Lower leg skin (tissue), 4 donors: ENCODE results near the gene VASH1. TPM values are rescaled to one million over a fixed set of nuclear protein-coding genes. Genes with fewer than 3 reads are reported as not detected.
A peak's percentile ranks its signal among the peaks of the same experiment; 100 is the strongest.

ENCODE experiments used
- DNase-seq, 2 donors: peaks; one replicate each; pipeline ENCODE4 v3.0.0-alpha.2; 2019; ENCODE audit warnings: low spot score in 2 of 2
- H3K4me3 ChIP-seq: fragments of 200-600 bp; sonication (generic); 2 replicates; pipeline ENCODE4 v1.5.1; 2017; ENCODE audit warnings: mild to moderate bottlenecking, low read depth; ENCODE audit not compliant: poor library complexity, severe bottlenecking
- POLR2A ChIP-seq, 2 donors: fragments of 450-650 bp; IDR thresholded peaks; one replicate each; pipeline ENCODE4 v1.6.1; 2016 to 2017; ENCODE audit warnings: antibody characterized with exemption in 2 of 2, mild to moderate bottlenecking in 1 of 2, moderate library complexity in 1 of 2
- WGBS, 2 donors: methylation state at CpG; one replicate each; pipeline ENCODE4 v1.1.5; 2018; 5-methylcytosine and 5-hydroxymethylcytosine counted together
- intact Hi-C: fragments of 100-400 bp; cut with DNase I; formaldehyde crosslinking; loops from one replicate; pipeline ENCODE4 v1.15.0; 2023; ENCODE audit warnings: low total_unique reads
- total RNA-seq, 4 donors: library from RNA; depleted of rRNA; stranded (reverse); fragments of >200 nt; gene quantifications; one replicate each; pipeline ENCODE4 v1.1.0, GENCODE V29; 2016
- TF ChIP-seq, protein P1 (sequence below), 3 donors: fragments of 450-650 bp; IDR thresholded peaks; one replicate each; pipeline ENCODE4 v1.5.1; 2016; ENCODE audit warnings: antibody characterized with exemption in 3 of 3, mild to moderate bottlenecking in 3 of 3, moderate library complexity in 2 of 3

VASH1 gene
- total RNA-seq, 4 donors from 2014 or later = 0.86 to 6.9 (median 1.3) TPM

DNA sequence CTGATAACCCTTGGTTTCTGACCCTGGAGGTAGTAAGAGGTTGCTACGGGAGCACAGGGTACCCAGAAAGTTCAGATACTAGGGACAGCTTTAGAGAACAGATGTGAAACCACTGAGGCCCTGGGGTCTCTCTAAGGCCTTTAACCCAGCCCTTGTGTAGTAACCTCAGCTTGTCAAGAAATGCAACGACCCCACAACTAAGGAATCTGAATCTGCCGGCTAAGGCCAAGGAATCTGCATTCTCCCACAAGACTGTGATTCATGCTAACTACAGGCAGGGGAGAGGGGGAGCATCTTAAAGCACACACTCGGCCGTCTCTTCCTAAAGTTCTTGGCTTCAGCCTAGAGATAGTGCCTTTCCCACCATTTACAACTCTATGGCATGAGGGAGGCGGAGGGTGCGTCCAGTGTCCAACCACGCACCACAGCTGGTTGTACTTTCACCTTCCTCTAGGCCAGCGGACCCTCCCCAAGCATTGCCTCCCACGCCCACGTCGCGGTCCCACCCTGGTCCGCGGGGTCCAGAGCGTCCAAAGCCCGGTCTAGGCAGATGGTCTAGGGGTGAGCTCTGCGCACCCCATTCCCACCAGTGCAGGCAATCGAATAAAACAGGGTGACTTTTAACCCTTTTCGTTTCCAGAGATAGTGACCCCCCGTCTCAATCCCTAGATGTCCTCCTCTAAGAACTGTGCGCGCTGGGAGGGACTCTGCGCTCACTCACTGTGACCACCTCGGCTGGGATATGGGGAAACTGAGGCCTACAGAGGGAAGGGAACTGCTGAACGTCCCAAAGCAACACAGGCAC, 735 bp upstream of the VASH1 start:
- peak in 1 of 2 donors; percentile 59 for DNase-seq
- intact Hi-C loops = no loop called here
- TF ChIP-seq, protein P1, sequence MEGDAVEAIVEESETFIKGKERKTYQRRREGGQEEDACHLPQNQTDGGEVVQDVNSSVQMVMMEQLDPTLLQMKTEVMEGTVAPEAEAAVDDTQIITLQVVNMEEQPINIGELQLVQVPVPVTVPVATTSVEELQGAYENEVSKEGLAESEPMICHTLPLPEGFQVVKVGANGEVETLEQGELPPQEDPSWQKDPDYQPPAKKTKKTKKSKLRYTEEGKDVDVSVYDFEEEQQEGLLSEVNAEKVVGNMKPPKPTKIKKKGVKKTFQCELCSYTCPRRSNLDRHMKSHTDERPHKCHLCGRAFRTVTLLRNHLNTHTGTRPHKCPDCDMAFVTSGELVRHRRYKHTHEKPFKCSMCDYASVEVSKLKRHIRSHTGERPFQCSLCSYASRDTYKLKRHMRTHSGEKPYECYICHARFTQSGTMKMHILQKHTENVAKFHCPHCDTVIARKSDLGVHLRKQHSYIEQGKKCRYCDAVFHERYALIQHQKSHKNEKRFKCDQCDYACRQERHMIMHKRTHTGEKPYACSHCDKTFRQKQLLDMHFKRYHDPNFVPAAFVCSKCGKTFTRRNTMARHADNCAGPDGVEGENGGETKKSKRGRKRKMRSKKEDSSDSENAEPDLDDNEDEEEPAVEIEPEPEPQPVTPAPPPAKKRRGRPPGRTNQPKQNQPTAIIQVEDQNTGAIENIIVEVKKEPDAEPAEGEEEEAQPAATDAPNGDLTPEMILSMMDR (IDR thresholded peaks at IDR 0.05) = no peak
- no peak for TF ChIP-seq POLR2A (IDR thresholded peaks at IDR 0.05)
- 46 to 63% methylated on average over 25 to 26 of the region's 26 CpGs for WGBS, 2 donors
- H3K4me3 ChIP-seq = peak overlapping the region; percentile 39

DNA sequence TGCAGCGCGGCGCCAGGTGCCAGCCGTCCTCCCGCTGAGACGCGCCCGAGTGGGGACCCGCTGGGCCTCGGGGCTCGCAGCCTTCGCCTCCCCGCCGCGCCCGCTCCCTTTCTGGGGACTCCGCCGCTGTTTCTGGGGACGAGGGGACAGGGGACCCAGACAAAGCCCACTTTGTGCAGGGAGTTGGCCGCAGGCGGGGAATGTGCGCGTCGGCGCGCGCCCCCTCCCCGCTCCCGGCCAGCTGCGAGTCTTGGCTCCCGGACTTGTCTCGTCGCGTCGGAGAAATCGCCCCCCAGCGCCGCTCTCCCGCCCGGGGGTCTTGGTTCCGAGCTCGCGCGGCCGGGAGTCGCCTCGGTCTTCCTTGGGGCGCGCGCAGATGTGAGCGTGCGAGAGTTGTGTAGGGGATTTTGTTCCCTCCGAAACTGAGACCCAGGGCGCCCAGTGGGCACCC, 717 bp downstream of the VASH1 start:
- peak overlapping the region; percentile 39 for H3K4me3 ChIP-seq
- WGBS, 2 donors = 0 to 1% methylated on average over 4 to 14 of the region's 54 CpGs
- DNase-seq = no peak
- TF ChIP-seq POLR2A (IDR thresholded peaks at IDR 0.05) = no peak
- TF ChIP-seq, protein P1 (IDR thresholded peaks at IDR 0.05) = no peak
- intact Hi-C loops = no loop called here

DNA sequence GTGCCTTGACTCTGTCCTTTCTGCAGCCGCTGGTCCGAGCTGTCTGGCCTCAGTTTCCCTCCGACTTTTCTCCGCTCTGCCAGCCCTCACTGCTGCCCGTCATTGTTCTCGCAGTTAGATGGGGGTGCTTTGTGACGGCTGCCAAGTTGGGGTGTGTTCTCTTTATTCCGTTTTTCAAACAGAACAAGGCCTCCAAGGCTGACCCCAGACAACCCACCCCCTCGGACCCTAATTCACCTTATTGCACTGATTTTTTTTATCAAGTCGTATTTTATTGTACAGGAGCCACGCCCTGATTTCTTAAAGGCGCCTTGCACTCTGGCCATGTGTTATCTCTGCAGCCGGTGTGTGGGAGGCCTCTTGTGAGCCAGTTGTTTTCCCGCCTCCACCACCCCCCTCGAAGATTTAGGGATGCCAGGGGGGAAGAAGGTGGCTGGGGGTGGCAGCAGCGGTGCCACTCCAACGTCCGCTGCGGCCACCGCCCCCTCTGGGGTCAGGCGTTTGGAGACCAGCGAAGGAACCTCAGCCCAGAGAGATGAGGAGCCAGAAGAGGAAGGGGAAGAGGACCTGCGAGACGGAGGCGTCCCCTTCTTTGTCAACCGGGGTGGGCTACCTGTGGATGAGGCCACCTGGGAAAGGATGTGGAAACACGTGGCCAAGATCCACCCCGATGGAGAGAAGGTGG, 1.3 kb downstream of the VASH1 start:
- DNase-seq = peak in 1 of 2 donors; percentile 81
- 30 to 39% methylated on average over 28 of the region's 28 CpGs for WGBS, 2 donors
- TF ChIP-seq, protein P1 (IDR thresholded peaks at IDR 0.05) = no peak
- TF ChIP-seq POLR2A (IDR thresholded peaks at IDR 0.05) = no peak
- H3K4me3 ChIP-seq = peak overlapping the region; percentile 39
- intact Hi-C loops = no loop called here

DNA sequence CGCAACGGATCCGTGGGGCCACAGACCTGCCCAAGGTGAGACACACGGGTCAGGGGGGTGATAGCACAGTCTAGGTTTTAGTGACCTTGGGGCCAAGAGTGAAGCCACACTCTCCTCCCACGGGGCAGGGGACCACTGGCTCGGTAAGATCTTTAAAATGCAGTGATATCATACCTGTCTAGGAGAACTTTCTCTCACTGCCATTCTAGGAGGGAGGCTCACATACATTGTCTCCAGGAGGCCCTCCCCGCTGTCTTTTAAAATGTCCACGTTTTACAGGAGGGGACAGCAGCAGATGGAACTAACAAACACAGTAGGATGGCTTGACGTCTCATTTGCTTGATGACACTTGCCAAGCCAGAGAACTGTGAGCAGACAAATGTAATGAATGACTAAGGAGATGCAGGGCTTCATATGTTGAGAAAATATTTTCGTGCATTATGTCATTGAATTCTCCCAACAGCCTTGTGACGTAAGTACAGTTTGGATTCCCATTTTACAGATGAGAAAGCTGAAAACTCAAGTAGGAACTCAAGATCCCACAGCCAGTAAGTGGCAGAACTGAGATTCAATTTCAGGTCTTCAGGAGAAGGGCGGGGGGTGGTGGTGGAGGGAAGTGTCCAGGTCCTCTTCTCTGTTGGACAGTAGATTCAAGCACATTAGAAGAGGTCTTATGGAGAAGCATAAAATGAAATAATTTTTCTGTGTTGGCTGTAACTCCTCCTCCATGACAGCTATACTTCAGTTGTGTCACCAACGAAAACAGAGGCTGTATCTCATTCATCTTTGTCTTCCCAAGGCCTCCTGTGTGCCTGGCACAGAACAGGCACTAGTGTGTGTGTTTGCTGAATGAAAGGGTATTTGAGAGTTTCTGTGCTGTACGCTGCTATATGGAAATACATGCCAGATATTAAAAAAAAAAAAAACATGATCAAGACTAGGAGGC, 2.1 kb downstream of the VASH1 start:
- H3K4me3 ChIP-seq = no peak overlapping the region
- peak in 1 of 2 donors; percentile 69 for DNase-seq
- TF ChIP-seq, protein P1 (IDR thresholded peaks at IDR 0.05) = no peak
- no peak for TF ChIP-seq POLR2A (IDR thresholded peaks at IDR 0.05)
- intact Hi-C loops = no loop called here
- 68 to 70% methylated on average over 14 of the region's 14 CpGs for WGBS, 2 donors

DNA sequence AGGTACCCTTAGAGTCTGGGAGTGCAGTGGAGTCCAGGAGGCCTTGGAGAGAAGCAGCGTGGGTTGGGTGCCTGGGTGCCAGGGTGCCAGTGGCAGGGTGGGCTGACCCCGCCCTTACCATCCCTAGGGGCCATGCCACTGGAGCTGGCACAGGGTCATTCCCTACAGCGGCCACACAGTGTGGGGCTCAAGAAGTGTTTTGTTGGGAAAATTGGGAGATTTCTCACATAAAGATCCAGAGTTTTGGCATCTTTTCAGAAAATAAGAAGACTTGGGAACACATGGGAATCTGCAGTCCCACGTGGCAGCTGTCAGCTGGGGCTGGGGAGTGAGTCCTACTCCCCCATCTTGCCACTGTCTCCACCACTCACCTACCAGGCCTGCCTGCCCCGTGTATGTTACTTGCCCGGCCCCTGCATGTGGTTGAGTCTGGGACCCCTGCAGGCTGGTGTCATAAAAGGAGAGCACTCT, 4.2 kb downstream of the VASH1 start:
- intact Hi-C loops = no loop called here
- TF ChIP-seq, protein P1 (IDR thresholded peaks at IDR 0.05) = no peak
- no peak for TF ChIP-seq POLR2A (IDR thresholded peaks at IDR 0.05)

More for the DNA sequence above, 4.2 kb downstream of the VASH1 start:
- 76 to 77% methylated on average over 6 of the region's 6 CpGs for WGBS, 2 donors
- no peak overlapping the region for H3K4me3 ChIP-seq
- peak in 1 of 2 donors; percentile 63 for DNase-seq
